Measurements from ENCODE around the gene DENR.

Gene DENR

GRCh38 chr12:122811777-122812176, 59.2 kb downstream of the DENR start:
- TF ChIP-seq, protein P1, sequence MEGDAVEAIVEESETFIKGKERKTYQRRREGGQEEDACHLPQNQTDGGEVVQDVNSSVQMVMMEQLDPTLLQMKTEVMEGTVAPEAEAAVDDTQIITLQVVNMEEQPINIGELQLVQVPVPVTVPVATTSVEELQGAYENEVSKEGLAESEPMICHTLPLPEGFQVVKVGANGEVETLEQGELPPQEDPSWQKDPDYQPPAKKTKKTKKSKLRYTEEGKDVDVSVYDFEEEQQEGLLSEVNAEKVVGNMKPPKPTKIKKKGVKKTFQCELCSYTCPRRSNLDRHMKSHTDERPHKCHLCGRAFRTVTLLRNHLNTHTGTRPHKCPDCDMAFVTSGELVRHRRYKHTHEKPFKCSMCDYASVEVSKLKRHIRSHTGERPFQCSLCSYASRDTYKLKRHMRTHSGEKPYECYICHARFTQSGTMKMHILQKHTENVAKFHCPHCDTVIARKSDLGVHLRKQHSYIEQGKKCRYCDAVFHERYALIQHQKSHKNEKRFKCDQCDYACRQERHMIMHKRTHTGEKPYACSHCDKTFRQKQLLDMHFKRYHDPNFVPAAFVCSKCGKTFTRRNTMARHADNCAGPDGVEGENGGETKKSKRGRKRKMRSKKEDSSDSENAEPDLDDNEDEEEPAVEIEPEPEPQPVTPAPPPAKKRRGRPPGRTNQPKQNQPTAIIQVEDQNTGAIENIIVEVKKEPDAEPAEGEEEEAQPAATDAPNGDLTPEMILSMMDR (IDR thresholded peaks at IDR 0.05; ENCODE audit: poor library complexity, severe bottlenecking): no peak
- H3K4me3 ChIP-seq (ENCODE audit: severe bottlenecking): no peak overlapping the region
- ATAC-seq (ENCODE audit: low read depth) (no peak), DNase-seq (ENCODE audit: low spot score) (no peak)
- H3K9me3 ChIP-seq (ENCODE audit: severe bottlenecking): no peaks in the 10 kb centered on the region
- no peaks in the 10 kb centered on the region for H3K36me3 ChIP-seq (ENCODE audit: low read depth)
- H3K27me3 ChIP-seq (ENCODE audit: insufficient read depth, poor library complexity, severe bottlenecking): no peaks in the 10 kb centered on the region
- no peak overlapping the region for H3K27ac ChIP-seq (ENCODE audit: poor library complexity, severe bottlenecking)
- H3K4me1 ChIP-seq (ENCODE audit: insufficient read depth, poor library complexity, severe bottlenecking): peaks cover 5% of the 10 kb centered on the region

DNA sequence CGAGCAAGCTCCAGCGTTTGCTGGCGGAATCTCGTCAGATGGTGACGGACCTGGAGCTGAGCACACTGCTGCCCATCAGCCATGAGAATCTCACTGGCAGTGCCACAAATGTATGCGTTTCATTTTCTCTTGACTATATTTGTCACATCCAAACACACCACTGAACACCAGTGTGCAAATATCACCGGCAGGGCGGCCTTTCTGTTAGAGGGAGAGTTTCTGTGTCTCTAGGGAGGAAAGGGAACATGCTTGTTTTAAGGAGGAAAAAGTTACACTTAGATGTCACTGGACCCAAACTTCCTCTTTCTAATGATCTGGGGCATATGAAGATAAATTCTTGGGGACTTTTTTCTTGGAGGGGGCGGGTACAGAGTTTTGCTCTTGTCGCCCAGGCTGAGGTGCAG, 60.7 kb downstream of the DENR start:
- no peak for DNase-seq (ENCODE audit: low spot score)
- H3K4me3 ChIP-seq (ENCODE audit: severe bottlenecking): no peak overlapping the region

GRCh38 chr12:122819209-122819785, 66.7 kb downstream of the DENR start:
- TF ChIP-seq, protein P1 (IDR thresholded peaks at IDR 0.05; ENCODE audit: poor library complexity, severe bottlenecking): no peak
- Histone ChIP-seq H3K27me3 (ENCODE audit: insufficient read depth, poor library complexity, severe bottlenecking) (no peaks in the 10 kb centered on the region), H3K4me1 (ENCODE audit: insufficient read depth, poor library complexity, severe bottlenecking) (no peaks in the 10 kb centered on the region), H3K4me3 (ENCODE audit: severe bottlenecking) (no peak overlapping the region), H3K27ac (ENCODE audit: poor library complexity, severe bottlenecking) (no peak overlapping the region), H3K9me3 (ENCODE audit: severe bottlenecking) (no peaks in the 10 kb centered on the region), H3K36me3 (ENCODE audit: low read depth) (no peaks in the 10 kb centered on the region)
- ATAC-seq (ENCODE audit: low read depth) (no peak), DNase-seq (ENCODE audit: low spot score) (no peak)

More for the DNA sequence above, 60.7 kb downstream of the DENR start:
- TF ChIP-seq, protein P1 (IDR thresholded peaks at IDR 0.05; ENCODE audit: poor library complexity, severe bottlenecking): no peak
- Histone ChIP-seq H3K4me1 (ENCODE audit: insufficient read depth, poor library complexity, severe bottlenecking) (peaks cover 5% of the 10 kb centered on the region), H3K27ac (ENCODE audit: poor library complexity, severe bottlenecking) (no peak overlapping the region), H3K36me3 (ENCODE audit: low read depth) (no peaks in the 10 kb centered on the region), H3K27me3 (ENCODE audit: insufficient read depth, poor library complexity, severe bottlenecking) (no peaks in the 10 kb centered on the region), H3K9me3 (ENCODE audit: severe bottlenecking) (no peaks in the 10 kb centered on the region)
- ATAC-seq (ENCODE audit: low read depth): no peak

DNA sequence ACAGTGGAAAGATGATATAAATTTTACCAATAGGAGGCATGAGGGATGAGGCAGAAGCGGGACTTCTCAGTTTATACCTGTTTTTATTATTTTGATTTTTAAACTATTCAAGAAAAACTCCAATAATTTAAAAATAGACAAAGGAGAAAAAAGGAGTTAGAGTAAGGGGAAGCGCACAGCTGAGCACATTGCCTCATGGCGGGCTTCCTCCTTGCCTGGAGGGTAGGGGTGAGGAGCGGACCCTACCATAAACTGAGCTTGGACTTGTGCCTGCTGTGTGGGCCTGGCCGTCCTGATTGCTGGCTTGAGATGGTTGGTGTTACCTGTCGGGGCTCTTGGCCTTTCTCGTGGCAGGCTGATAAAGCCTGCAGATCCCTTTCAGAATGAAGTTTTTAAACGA, 67.5 kb downstream of the DENR start:
- Histone ChIP-seq H3K4me3 (ENCODE audit: severe bottlenecking) (no peak overlapping the region), H3K9me3 (ENCODE audit: severe bottlenecking) (no peaks in the 10 kb centered on the region)

More for the DNA sequence above, 67.5 kb downstream of the DENR start:
- DNase-seq (ENCODE audit: low spot score) (no peak), ATAC-seq (ENCODE audit: low read depth) (no peak)
- TF ChIP-seq, protein P1 (IDR thresholded peaks at IDR 0.05; ENCODE audit: poor library complexity, severe bottlenecking): no peak
- no peak overlapping the region for H3K27ac ChIP-seq (ENCODE audit: poor library complexity, severe bottlenecking)
- H3K27me3 ChIP-seq (ENCODE audit: insufficient read depth, poor library complexity, severe bottlenecking): no peaks in the 10 kb centered on the region
- no peaks in the 10 kb centered on the region for H3K36me3 ChIP-seq (ENCODE audit: low read depth)
- no peaks in the 10 kb centered on the region for H3K4me1 ChIP-seq (ENCODE audit: insufficient read depth, poor library complexity, severe bottlenecking)

Data from RWPE2 (cell line).